Fibroblast of mammary gland (primary cell): Measurements from ENCODE around the gene FAM124A.

ENCODE experiments used
- DNase-seq: peaks from one replicate; pipeline ENCODE4 v3.0.0-alpha.2; 2010; ENCODE audit warnings: low read depth
- H3K4me3 ChIP-seq: 2 replicates; pipeline ENCODE4 v1.5.1; 2011; ENCODE audit warnings: low read depth, mild to moderate bottlenecking, low read length, moderate library complexity; ENCODE audit not compliant: control insufficient read depth
- CTCF ChIP-seq: conservative IDR thresholded peaks from 2 replicates; pipeline ENCODE4 v1.5.1; 2011; ENCODE audit warnings: low read depth, low read length, inconsistent platforms; ENCODE audit not compliant: control insufficient read depth, insufficient read depth

Gene FAM124A

GRCh38 chr13:51332566-51333361, 110.6 kb downstream of the FAM124A start:
- TF ChIP-seq CTCF = no peak
- no peak for DNase-seq
- H3K4me3 ChIP-seq = no peak overlapping the region

DNA sequence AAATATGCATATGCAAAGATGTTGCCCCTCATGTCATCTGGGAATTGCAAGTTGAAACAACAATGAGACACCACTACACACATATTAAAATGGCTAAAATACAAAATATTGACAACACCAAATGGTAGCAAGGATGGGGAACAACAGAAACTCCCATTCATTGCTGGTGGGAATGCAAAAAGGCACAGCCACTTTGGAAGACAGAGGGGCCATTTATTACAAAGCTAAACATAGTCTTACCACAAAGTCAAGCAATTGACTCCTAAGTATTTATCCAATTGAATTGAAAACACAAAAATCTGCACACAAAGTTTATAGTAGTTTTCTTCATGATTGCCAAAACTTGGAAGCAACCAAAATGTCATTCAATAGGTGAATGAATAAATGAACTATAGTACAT, 111.2 kb downstream of the FAM124A start:
- H3K4me3 ChIP-seq = no peak overlapping the region
- DNase-seq = no peak
- no peak for TF ChIP-seq CTCF

DNA sequence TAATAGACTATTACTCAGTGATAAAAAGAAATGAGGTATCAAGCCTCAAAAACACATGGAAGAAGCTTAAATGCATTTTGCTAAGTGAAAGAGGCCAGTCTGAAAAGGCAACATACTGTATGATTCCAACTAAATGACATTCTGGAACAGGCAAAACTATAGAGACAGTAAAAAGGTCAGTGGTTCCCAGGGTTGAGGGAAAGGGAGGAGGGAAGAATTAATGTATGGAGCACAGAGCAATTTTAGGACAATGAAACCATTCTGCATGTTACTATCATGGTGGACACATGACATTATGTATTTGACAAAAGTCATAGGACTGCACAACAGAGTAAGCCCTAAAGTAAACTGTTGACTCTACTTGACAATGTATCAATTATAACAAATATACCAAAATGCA, 111.6 kb downstream of the FAM124A start:
- DNase-seq = no peak
- no peak overlapping the region for H3K4me3 ChIP-seq

More for the DNA sequence above, 111.6 kb downstream of the FAM124A start:
- TF ChIP-seq CTCF = no peak
